GM12874 (cell line): Measurements from ENCODE around the gene GPR108.

Source experiments
- TF ChIP-seq, protein P1 (sequence below): IDR thresholded peaks from 2 replicates; pipeline ENCODE4 v1.5.1; 2011; ENCODE audit warnings: low read depth, mild to moderate bottlenecking, control low read depth, low read length, moderate library complexity; ENCODE audit not compliant: insufficient read depth

GPR108 gene

DNA sequence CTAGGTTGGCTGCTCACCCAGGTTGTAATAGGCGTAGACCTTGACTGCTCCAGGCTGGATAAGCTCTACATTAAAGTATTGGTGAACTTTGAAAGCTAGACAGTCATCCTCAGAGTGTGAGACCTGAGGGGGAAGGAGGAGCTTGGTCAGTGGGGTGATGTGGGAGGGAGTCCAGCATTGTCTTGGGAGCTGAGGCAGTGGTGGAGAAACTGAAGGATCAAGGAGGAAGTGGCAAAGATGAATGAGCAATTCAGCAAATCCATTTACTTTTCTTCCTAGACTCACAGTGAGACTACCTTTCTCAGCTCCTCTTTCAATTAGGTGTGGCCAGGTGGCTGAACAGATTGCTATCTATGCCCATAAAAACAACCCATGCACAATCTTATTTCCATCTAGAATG, 57.2 kb downstream of the GPR108 start:
- TF ChIP-seq, protein P1, sequence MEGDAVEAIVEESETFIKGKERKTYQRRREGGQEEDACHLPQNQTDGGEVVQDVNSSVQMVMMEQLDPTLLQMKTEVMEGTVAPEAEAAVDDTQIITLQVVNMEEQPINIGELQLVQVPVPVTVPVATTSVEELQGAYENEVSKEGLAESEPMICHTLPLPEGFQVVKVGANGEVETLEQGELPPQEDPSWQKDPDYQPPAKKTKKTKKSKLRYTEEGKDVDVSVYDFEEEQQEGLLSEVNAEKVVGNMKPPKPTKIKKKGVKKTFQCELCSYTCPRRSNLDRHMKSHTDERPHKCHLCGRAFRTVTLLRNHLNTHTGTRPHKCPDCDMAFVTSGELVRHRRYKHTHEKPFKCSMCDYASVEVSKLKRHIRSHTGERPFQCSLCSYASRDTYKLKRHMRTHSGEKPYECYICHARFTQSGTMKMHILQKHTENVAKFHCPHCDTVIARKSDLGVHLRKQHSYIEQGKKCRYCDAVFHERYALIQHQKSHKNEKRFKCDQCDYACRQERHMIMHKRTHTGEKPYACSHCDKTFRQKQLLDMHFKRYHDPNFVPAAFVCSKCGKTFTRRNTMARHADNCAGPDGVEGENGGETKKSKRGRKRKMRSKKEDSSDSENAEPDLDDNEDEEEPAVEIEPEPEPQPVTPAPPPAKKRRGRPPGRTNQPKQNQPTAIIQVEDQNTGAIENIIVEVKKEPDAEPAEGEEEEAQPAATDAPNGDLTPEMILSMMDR, result no peak
